ENCODE data around the gene UBXN6. TPM values are rescaled to one million over a fixed set of nuclear protein-coding genes. Genes with fewer than 3 reads are reported as not detected.

The UBXN6 gene
- total RNA-seq, 1 donor from 2014 or later, result 54.3 TPM

DNA sequence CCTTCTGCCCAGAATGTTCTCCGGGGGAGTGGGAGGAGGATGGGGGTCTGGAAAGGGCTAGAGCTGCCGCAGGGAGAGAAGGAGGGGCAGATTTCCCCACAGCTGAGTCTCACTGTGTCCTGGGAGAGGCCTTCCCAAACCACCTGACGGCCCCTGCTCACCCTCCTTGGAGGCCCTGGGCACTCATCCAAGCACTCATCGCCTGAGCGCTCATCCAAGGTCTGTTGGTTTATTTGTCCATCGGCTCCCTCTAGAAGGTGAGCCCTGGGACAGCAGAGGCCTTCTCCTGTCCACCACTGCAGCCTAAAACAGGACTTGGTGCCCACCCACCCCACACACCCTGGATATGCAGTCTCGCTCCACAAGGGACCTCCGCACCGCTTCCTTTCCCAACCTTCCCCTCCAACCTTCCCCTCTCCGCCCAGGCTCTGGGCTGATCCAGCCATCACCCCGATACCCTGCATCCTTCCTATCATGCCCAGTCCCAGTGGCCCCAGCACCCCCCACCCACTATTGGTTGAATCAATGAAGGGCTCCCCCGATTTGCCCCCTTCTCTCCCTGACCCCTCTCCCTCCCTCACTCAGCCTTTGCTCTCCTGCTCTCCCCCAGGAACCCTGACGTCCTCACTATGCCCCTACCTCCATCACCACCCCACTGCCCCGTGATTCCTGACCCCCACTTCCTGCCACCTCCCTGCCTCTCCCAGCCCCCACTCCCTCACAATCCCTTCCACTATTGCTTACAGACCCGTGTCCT, 1.7 kb downstream of the UBXN6 start:
- CTCF ChIA-PET, result interaction anchor here (1.6 kb wide), 1 partner anchor 86 kb away, joined by 3 read pairs; no protein-coding TSS in a partner anchor
- TF ChIP-seq, protein P1, sequence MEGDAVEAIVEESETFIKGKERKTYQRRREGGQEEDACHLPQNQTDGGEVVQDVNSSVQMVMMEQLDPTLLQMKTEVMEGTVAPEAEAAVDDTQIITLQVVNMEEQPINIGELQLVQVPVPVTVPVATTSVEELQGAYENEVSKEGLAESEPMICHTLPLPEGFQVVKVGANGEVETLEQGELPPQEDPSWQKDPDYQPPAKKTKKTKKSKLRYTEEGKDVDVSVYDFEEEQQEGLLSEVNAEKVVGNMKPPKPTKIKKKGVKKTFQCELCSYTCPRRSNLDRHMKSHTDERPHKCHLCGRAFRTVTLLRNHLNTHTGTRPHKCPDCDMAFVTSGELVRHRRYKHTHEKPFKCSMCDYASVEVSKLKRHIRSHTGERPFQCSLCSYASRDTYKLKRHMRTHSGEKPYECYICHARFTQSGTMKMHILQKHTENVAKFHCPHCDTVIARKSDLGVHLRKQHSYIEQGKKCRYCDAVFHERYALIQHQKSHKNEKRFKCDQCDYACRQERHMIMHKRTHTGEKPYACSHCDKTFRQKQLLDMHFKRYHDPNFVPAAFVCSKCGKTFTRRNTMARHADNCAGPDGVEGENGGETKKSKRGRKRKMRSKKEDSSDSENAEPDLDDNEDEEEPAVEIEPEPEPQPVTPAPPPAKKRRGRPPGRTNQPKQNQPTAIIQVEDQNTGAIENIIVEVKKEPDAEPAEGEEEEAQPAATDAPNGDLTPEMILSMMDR (IDR thresholded peaks at IDR 0.05), result no peak
- H3K27me3 Mint-ChIP-seq, result no peaks in the 10 kb centered on the region
- H3K4me3 Mint-ChIP-seq, result peak overlapping the region; percentile 89
- peaks cover 20% of the 10 kb centered on the region for H3K4me1 Mint-ChIP-seq
- H3K36me3 Mint-ChIP-seq (ENCODE audit: low read depth), result peaks cover 41% of the 10 kb centered on the region
- DNase-seq (no peak), ATAC-seq (ENCODE audit: low read depth) (no peak)
- POLR2A ChIA-PET, result interaction anchor here (1.3 kb wide), 1 partner anchor 209 kb away, joined by 3 read pairs; the partner anchor contains the start of gene YJU2
- intact Hi-C loops (cut with micrococcal nuclease), result loop anchor here (5.0 to 10.0 kb wide), 2 partner anchors 266 to 951 kb away; partner anchors contain the start of genes DOHH, DPP9 and FZR1
- no peaks in the 10 kb centered on the region for H3K9me3 Mint-ChIP-seq
- H3K27ac Mint-ChIP-seq, result peak overlapping the region; percentile 75

DNA sequence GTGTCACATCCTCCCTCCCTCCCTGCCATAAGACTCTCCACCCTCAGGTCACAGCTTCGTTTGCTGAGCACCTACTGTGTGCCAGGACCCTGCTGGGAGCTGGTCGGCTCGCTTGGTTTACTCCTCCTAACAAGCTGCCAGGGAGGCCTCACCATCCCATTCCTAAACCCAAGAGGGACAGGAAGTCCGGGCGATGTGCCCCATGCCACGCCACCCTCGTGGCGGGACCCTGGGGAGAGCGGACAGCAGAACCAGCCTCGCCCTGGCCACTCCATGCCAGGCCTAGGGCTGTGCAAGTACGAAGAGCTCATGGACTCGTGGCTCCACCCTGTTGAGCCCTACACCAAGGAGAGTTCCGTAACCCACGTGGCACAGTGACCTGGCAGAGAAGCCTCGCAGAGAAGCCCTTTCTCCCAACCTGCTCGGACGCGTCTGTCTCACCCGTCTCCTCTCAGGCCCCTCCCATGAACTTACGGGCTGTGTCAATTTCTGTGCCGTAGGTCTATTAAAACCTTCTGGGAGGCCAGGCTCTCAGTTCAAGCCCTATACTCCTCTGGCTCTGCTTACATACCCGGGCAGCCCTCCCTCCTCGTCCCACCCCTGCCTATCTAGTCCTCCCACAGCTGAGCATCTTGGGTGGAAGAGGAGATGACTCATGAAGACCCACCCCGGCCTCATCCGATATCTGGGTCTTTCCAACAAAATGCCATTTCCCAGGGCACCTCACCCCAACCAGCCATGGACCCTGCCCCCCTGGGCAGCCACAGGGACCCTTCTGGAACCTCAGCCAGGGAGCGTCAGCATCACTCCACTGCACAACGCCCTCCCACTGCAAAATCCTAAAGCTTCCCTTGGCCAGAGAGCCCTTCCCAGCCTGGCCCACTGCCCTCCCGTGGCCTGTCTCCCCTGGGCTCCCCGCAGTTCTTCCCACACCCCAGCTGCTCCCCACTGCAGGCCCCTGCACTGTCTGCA, 2.6 kb downstream of the UBXN6 start:
- peaks cover 20% of the 10 kb centered on the region for H3K4me1 Mint-ChIP-seq
- H3K4me3 Mint-ChIP-seq, result peak overlapping the region; percentile 24
- DNase-seq (no peak), ATAC-seq (ENCODE audit: low read depth) (no peak)
- intact Hi-C loops (cut with micrococcal nuclease), result loop anchor here (5.0 to 10.0 kb wide), 2 partner anchors 267 to 950 kb away; partner anchors contain the start of genes DOHH, DPP9 and FZR1
- POLR2A ChIA-PET, result interaction anchor here (0.6 kb wide), 1 partner anchor 169 kb away, joined by 3 read pairs; no protein-coding TSS in a partner anchor
- CTCF ChIA-PET, result no interaction called here
- no peaks in the 10 kb centered on the region for H3K27me3 Mint-ChIP-seq
- peaks cover 48% of the 10 kb centered on the region for H3K36me3 Mint-ChIP-seq (ENCODE audit: low read depth)
- H3K27ac Mint-ChIP-seq, result no peak overlapping the region
- TF ChIP-seq, protein P1 (IDR thresholded peaks at IDR 0.05), result no peak
- H3K9me3 Mint-ChIP-seq, result no peaks in the 10 kb centered on the region

DNA sequence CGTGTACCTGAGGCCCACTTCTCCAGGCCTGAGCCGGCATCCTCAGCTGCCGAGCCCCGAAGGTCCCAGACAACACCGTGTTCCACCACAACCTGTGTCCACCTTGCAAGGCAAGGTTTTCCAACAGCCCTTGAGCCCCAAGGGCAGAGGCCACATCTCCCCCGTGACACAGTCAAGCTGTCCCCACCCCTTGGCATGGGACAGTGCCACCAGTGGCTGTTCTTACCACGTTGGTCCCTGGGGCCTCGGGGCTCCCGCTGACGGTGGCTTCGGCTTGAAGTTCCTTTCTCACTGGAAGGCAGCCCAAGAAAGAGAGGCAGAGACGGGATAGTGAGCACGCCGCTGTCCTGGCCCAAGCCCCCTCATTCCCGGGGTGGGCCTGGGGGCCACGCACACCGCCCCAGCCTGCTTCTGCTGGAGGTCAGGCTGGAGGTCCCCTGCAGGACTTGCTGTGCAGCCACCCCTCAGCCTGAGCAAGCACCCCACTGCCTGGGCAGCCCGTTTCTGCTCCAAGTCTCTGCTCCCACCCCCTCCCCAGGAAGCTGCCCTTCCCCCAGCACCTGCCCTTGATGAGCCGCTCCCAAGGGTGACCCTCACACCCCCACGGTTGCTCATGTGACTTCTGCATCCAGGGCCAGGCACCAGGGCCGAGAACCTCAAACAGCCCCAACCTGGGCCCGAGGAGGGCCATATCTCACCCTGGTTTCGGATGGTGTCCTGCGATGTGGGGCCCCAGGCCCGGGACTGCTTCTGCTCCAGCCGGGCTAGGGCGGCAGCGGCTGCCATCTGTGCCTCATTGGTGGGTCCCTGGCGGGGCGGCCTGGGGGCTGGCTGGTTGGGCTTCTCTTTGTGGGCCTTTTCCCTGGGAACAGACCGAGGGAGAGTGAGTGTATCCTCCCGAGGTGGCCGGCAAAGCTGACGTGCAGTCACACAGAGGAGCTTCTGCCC, 4.1 kb downstream of the UBXN6 start:
- no peaks in the 10 kb centered on the region for H3K27me3 Mint-ChIP-seq
- ChIA-PET CTCF (interaction anchor here (0.5 kb wide), 1 partner anchor 105 kb away, joined by 3 read pairs; no protein-coding TSS in a partner anchor), POLR2A (no interaction called here)
- H3K4me3 Mint-ChIP-seq, result no peak overlapping the region
- no peak overlapping the region for H3K27ac Mint-ChIP-seq
- intact Hi-C loops (cut with micrococcal nuclease), result loop anchor here (10.0 kb wide), 1 partner anchor 949 kb away; the partner anchor contains the start of genes DOHH and FZR1
- peaks cover 20% of the 10 kb centered on the region for H3K4me1 Mint-ChIP-seq
- H3K36me3 Mint-ChIP-seq (ENCODE audit: low read depth), result peaks cover 58% of the 10 kb centered on the region
- H3K9me3 Mint-ChIP-seq, result no peaks in the 10 kb centered on the region
- TF ChIP-seq, protein P1 (IDR thresholded peaks at IDR 0.05), result no peak
- DNase-seq, result no peak
- no peak for ATAC-seq (ENCODE audit: low read depth)

DNA sequence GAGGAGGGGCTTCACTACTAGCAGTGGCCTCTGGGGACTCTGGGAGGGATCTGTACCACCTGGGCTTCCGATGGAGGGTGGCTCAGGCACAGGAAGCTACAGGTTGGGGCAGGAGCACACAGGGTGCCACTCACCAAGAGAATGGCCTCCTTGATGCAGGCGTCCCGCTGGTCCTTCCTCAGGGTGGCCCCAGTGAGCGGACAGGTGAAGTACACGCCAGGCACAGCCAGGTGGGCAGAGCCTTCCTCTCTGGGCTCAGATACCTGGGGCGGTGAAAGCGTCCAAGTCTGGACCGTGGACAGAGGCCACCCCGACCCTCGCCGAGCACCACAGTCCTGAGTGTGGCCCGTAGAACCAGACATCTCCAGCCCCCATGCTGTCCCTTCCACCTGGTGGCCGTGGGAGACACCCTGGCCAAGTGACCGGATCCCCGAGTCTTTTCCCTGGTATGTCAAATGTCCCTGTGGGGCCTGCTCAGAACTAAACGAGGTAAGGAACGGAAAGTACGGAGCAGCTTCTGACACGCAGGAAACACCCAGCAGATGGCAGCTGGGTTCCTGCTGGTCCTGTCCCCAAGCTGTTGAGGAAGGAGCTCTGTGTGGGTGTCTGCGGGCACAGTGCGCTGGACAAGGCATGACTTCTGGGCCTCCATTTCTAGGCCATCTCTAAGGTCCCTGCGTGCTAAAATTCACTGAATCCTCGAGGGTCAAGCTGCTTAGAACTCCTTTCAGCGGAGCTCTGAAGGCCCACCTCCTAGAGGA, 5.2 kb downstream of the UBXN6 start:
- DNase-seq, result no peak
- no peaks in the 10 kb centered on the region for H3K27me3 Mint-ChIP-seq
- TF ChIP-seq, protein P1 (IDR thresholded peaks at IDR 0.05), result no peak
- ATAC-seq (ENCODE audit: low read depth), result no peak
- H3K36me3 Mint-ChIP-seq (ENCODE audit: low read depth), result peaks cover 64% of the 10 kb centered on the region
- no peak overlapping the region for H3K27ac Mint-ChIP-seq
- peaks cover 16% of the 10 kb centered on the region for H3K4me1 Mint-ChIP-seq
- ChIA-PET CTCF (no interaction called here), POLR2A (interaction anchor here (0.6 kb wide), 1 partner anchor 100 kb away, joined by 5 read pairs; no protein-coding TSS in a partner anchor)
- no peak overlapping the region for H3K4me3 Mint-ChIP-seq
- no peaks in the 10 kb centered on the region for H3K9me3 Mint-ChIP-seq
- intact Hi-C loops (cut with micrococcal nuclease), result loop anchor here (10.0 kb wide), 1 partner anchor 948 kb away; the partner anchor contains the start of genes DOHH and FZR1

Measured in activated B cell treated with CpG ODN at 0.5 μM for 24 hours (primary cell).